GM23248 (cell line): ENCODE results near the gene CXCL17.

Experiments
- EZH2 ChIP-seq: fragments of 200-600 bp; sonication (generic); IDR thresholded peaks from 2 replicates; pipeline ENCODE4 v1.6.1; 2018; ENCODE audit warnings: antibody characterized with exemption, mild to moderate bottlenecking; ENCODE audit not compliant: insufficient read depth, poor library complexity, severe bottlenecking
- EZH2phosphoT487 ChIP-seq: fragments of 200-600 bp; sonication (generic); IDR thresholded peaks from 2 replicates; pipeline ENCODE4 v1.6.1; 2018; ENCODE audit warnings: antibody characterized with exemption, moderate library complexity, mild to moderate bottlenecking, low read depth; ENCODE audit not compliant: insufficient read depth

DNA sequence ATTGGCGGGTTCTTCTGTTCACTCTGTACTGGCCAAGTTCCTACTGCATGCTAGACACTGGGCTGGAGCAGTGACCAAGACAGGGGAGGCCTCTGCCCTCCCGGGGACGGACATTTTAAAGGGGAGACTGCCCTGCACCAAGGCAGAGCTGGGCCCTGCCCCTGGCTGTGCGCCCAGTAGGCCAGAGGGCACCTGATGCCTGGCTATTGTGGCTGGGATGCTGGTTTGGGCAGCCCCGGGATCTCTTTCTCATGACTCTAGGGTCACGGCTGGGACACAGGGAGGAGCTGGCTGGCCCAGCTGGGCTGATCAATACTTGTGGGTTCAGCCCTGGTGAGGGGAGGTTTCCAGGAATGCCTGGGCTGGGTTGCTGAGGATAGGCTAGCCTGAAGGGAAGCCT lies 33.3 kb downstream of the CXCL17 start:
- TF ChIP-seq EZH2 (no peak), EZH2phosphoT487 (no peak)
